Panc1 (cell line): Measurements from ENCODE around the gene NCKAP5. TPM values are rescaled to one million over a fixed set of nuclear protein-coding genes. Genes with fewer than 3 reads are reported as not detected.

Experiments used
- ATAC-seq: fragments of 200-7000 bp; cut with Tn5 transposase; 2 replicates; pipeline ENCODE4 v1.9.1; 2020; ENCODE audit warnings: mild to moderate bottlenecking, moderate library complexity
- BruUV-seq: library from RNA; stranded (reverse); fragments of 400-500 nt; replicated peaks from 2 replicates; lab custom pipeline; 2021; lab: Mats Ljungman, UMichigan
- CTCF ChIA-PET: fragments of 300-600 bp; sonication (Branson Sonifier 250); formaldehyde crosslinking; loops from one replicate; lab custom pipeline; 2022; ENCODE audit warnings: antibody characterized with exemption; lab: Charles Lee
- POLR2A ChIA-PET: fragments of 300-600 bp; sonication (Branson Sonifier 250); formaldehyde crosslinking; loops from one replicate; lab custom pipeline; 2022; ENCODE audit warnings: antibody characterized with exemption; lab: Charles Lee
- DNase-seq: peaks from one replicate; pipeline ENCODE4 v3.0.0-alpha.2; 2010; ENCODE audit warnings: low read depth, low spot score
- H3K27ac ChIP-seq: 2 replicates; pipeline ENCODE4 v1.5.1; 2011; ENCODE audit warnings: mild to moderate bottlenecking, low read length, inconsistent platforms
- H3K27me3 ChIP-seq: fragments of 200-500 bp; sonication (Bioruptor generic); 2 replicates; pipeline ENCODE4 v1.6.0; 2014; ENCODE audit warnings: low read length, inconsistent platforms; ENCODE audit not compliant: control insufficient read depth, insufficient read depth
- H3K36me3 ChIP-seq: fragments of 200-500 bp; sonication (Bioruptor generic); 2 replicates; pipeline ENCODE4 v1.5.1; 2014; ENCODE audit warnings: inconsistent platforms, mild to moderate bottlenecking, low read length, moderate library complexity; ENCODE audit not compliant: control insufficient read depth, insufficient read depth
- H3K4me1 ChIP-seq: 2 replicates; pipeline ENCODE4 v1.5.1; 2011; ENCODE audit warnings: inconsistent platforms, mild to moderate bottlenecking, low read length, moderate library complexity; ENCODE audit not compliant: control insufficient read depth, insufficient read depth
- H3K4me3 ChIP-seq, 2 experiments: 2 replicates each; pipeline ENCODE4 v1.5.1; 2011 to 2012; ENCODE audit warnings: low read depth in 2 of 2, low read length in 2 of 2, mild to moderate bottlenecking in 2 of 2, inconsistent platforms in 1 of 2, moderate library complexity in 1 of 2
- H3K9me3 ChIP-seq: fragments of 200-500 bp; sonication (Bioruptor generic); 2 replicates; pipeline ENCODE4 v1.5.1; 2014; ENCODE audit warnings: low read depth, mild to moderate bottlenecking, inconsistent platforms, low read length, moderate library complexity; ENCODE audit not compliant: control insufficient read depth, insufficient read depth
- CTCF ChIP-seq: fragments of 450-650 bp; IDR thresholded peaks from 2 replicates; pipeline ENCODE4 v1.5.1; 2017; ENCODE audit warnings: mild to moderate bottlenecking
- POLR2AphosphoS5 ChIP-seq: IDR thresholded peaks from 2 replicates; pipeline ENCODE4 v1.6.1; 2012; ENCODE audit warnings: mild to moderate bottlenecking, low read depth, low read length, moderate library complexity
- REST ChIP-seq, 2 experiments: IDR thresholded peaks; 2 replicates each; pipeline ENCODE4 v1.6.1; 2011 to 2012; ENCODE audit warnings: low read depth in 2 of 2, control low read depth in 1 of 2, low read length in 1 of 2, mild to moderate bottlenecking in 1 of 2, moderate library complexity in 1 of 2; ENCODE audit not compliant: insufficient read depth in 1 of 2
- SIN3A ChIP-seq: IDR thresholded peaks from 2 replicates; pipeline ENCODE4 v1.6.1; 2012; ENCODE audit warnings: low read depth, mild to moderate bottlenecking, low read length, moderate library complexity, borderline replicate concordance; ENCODE audit not compliant: insufficient read depth
- TCF7L2 ChIP-seq: IDR thresholded peaks from 2 replicates; pipeline ENCODE4 v1.6.1; 2011; ENCODE audit warnings: mild to moderate bottlenecking, low read depth, low read length, inconsistent platforms
- in situ Hi-C: cut with HindIII; loops from 2 replicates; pipeline ENCODE4 v1.10.0; 2016; ENCODE audit warnings: low sequenced_read_pairs, low pct_unique_long_range_greater_than_20kb
- intact Hi-C: fragments of 100-400 bp; cut with micrococcal nuclease; formaldehyde crosslinking; loops from one replicate; pipeline ENCODE4 v1.10.0; 2022; ENCODE audit not compliant: unreplicated experiment
- total RNA-seq: library from RNA; stranded (reverse); gene quantifications from one replicate; pipeline ENCODE4 v1.2.1, GENCODE V29; 2021; ENCODE audit not compliant: unreplicated experiment

Gene NCKAP5
- total RNA-seq, 1 experiment from 2014 or later, result 0.10 TPM

GRCh38 chr2:132873738-132874137 is 694.5 kb downstream of the NCKAP5 start:
- intact Hi-C loops (no loop called here), in situ Hi-C loops (no loop called here)
- BruUV-seq, result no TSS peak
- DNase-seq (no peak), ATAC-seq (no peak)
- H3K36me3 ChIP-seq, result no peaks in the 10 kb centered on the region
- H3K4me3 ChIP-seq, result no peak overlapping the region
- ChIA-PET POLR2A (no interaction called here), CTCF (no interaction called here)
- no peaks in the 10 kb centered on the region for H3K9me3 ChIP-seq
- no peak overlapping the region for H3K27ac ChIP-seq
- H3K27me3 ChIP-seq, result no peaks in the 10 kb centered on the region; the same call in 1 of the 2 replicates
- TF ChIP-seq POLR2AphosphoS5 (no peak), SIN3A (no peak), TCF7L2 (no peak), REST (IDR thresholded peaks at IDR 0.05; ENCODE audit: insufficient read depth in 1 of 2, low read depth in 2 of 2, low read length in 1 of 2) (no peak), CTCF (no peak)
- H3K4me1 ChIP-seq, result no peaks in the 10 kb centered on the region

DNA sequence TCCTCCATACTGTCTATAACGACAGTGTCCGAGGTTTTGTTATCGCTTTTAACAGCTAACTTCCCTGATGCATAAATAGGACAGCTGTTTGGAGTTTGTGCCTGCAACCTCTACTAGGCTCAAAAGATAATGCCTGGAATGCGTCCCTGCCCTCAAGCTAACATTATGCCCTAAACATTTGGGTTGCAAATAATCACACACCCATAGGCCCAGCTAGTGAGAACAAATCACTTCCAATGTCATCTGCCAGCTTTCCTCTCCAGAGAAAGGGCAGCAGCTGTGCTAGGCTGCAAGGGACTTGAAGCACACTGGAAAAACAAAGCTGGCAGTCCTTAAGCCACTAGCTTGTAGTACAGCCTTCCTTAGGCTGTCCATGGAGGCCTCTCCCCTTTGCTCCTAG is 696.4 kb downstream of the NCKAP5 start:
- Histone ChIP-seq H3K27ac (no peak overlapping the region), H3K9me3 (no peaks in the 10 kb centered on the region), H3K4me1 (no peaks in the 10 kb centered on the region), H3K4me3 (no peak overlapping the region), H3K27me3 (peaks cover 2% of the 10 kb centered on the region), H3K36me3 (no peaks in the 10 kb centered on the region)
- BruUV-seq, result no TSS peak
- intact Hi-C loops (no loop called here), in situ Hi-C loops (no loop called here)
- ChIA-PET POLR2A (no interaction called here), CTCF (no interaction called here)
- no peak for ATAC-seq
- DNase-seq, result no peak
- TF ChIP-seq TCF7L2 (no peak), CTCF (no peak), POLR2AphosphoS5 (no peak), SIN3A (no peak), REST (IDR thresholded peaks at IDR 0.05; ENCODE audit: insufficient read depth in 1 of 2, low read depth in 2 of 2, low read length in 1 of 2) (no peak)
